ENCODE results near the gene ETF1.
"Not testable (repeated sequence)": the region's sequence is repeated elsewhere in the genome, so short reads cannot be mapped to it uniquely, and the experiment has no call there.

Gene ETF1

GRCh38 chr5:138528208-138528607, 14.8 kb downstream of the ETF1 start:
- no peak for DNase-seq

GRCh38 chr5:138527170-138527569, 15.9 kb downstream of the ETF1 start:
- no peak for DNase-seq

GRCh38 chr5:138523406-138523805, 19.6 kb downstream of the ETF1 start:
- DNase-seq = no peak

GRCh38 chr5:138520971-138521370, 22.1 kb downstream of the ETF1 start:
- DNase-seq = no peak

- DNase-seq = no peak
Measured at GRCh38 chr5:138517437-138517836, 25.6 kb downstream of the ETF1 start.

- no peak for DNase-seq
Measured at GRCh38 chr5:138515556-138516245, 27.3 kb downstream of the ETF1 start.

- no peak for DNase-seq
Measured at GRCh38 chr5:138514021-138514420, 29.0 kb downstream of the ETF1 start.

- DNase-seq = no peak
Measured at GRCh38 chr5:138508958-138509357, 34.1 kb downstream of the ETF1 start.

GRCh38 chr5:138507485-138507884, 35.6 kb downstream of the ETF1 start:
- DNase-seq = not testable (repeated sequence)

GRCh38 chr5:138506370-138507306, 36.4 kb downstream of the ETF1 start:
- no peak for DNase-seq

- DNase-seq = no peak
Measured at GRCh38 chr5:138504799-138505198, 38.2 kb downstream of the ETF1 start.

- peak; percentile 84 for DNase-seq
Measured at GRCh38 chr5:138503487-138504270, 39.4 kb downstream of the ETF1 start.

GRCh38 chr5:138502521-138502920, 40.5 kb downstream of the ETF1 start:
- no peak for DNase-seq

- DNase-seq = no peak
Measured at GRCh38 chr5:138502121-138502520, 40.9 kb downstream of the ETF1 start.

GRCh38 chr5:138498376-138498775, 44.7 kb downstream of the ETF1 start:
- no peak for DNase-seq

GRCh38 chr5:138495351-138495750, 47.7 kb downstream of the ETF1 start:
- no peak for DNase-seq

GRCh38 chr5:138492560-138493045, 50.4 kb downstream of the ETF1 start:
- DNase-seq = no peak

GRCh38 chr5:138491669-138492559, 51.1 kb downstream of the ETF1 start:
- peak; percentile 96 for DNase-seq

GRCh38 chr5:138491284-138491648, 51.8 kb downstream of the ETF1 start:
- DNase-seq = peak; percentile 55

GRCh38 chr5:138490648-138491283, 52.3 kb downstream of the ETF1 start:
- DNase-seq = no peak

GRCh38 chr5:138489683-138490061, 53.4 kb downstream of the ETF1 start:
- no peak for DNase-seq

- DNase-seq = no peak
Measured at GRCh38 chr5:138488481-138488945, 54.5 kb downstream of the ETF1 start.

All from DMS53 (cell line).